ENCODE results near the gene TAS2R46. TPM values are rescaled to one million over a fixed set of nuclear protein-coding genes. Genes with fewer than 3 reads are reported as not detected.
"Not testable (repeated sequence)": the region's sequence is repeated elsewhere in the genome, so short reads cannot be mapped to it uniquely, and the experiment has no call there.

Gene TAS2R46
- polyA plus RNA-seq, 1 donor: not detected

DNA sequence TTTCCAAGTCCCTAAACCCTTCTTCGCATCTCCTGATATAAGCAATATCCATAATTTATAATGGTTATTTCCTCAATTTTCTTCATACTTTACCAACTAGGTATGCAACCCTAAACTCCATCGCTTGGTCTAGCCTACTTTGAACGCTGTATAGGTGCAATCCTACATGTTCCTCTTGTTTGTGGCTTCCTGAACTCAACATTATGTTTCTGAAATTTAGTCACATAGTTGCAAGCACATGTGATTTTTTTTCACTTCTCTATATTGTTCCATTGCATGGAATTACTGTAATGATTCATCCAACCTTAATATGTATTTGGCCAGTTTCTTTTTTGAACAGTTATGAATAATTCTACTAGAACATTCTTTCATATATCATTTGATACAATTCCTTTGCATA, 28.1 kb downstream of the TAS2R46 start:
- DNase-seq: not testable (repeated sequence)

DNA sequence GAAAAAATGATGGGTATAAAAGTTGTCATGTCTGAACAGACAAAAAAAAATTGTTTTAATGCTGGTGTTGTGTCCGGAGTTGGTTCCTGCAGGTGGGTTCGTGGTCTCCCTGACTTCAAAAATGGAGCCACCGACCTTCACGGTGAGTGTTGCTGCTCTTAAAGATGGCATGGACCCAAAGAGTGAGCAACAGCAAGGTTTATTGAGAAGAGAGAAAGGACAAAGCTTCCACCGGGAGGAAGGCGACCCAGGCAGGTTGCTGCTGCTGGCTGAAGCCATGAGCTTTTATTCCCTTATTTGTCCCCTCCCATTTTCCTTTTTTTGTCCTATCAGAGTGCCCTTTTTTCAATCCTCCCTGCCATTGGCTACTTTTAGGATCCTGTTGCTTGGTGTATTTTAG, 30.8 kb downstream of the TAS2R46 start, which contains the start of gene TAS2R31:
TSS of gene TAS2R31 (minus strand) at position 101 of the 400 bp plus-strand sequence. CDS start at position 29, 72 bp downstream.
- DNase-seq: no peak

DNA sequence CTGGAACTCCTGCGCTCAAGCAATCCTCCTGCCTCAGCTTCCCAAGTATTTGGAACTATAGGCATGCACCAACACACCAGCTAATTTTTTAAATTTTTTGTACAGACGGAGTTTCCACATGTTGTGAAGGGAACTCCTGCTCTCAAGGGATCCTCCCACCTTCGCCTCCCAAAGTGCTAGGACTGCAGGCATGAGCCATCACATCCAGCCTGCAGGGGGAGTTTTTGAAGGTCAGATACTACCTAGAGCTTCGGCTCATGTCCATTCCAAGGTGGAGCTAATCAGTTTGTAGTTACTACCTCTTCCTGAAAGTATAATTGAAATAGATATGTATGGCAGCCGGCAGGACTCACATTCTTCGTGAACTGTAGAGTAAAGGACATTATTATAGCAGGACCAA, 36.0 kb downstream of the TAS2R46 start:
- no peak for DNase-seq

- no peak for DNase-seq
Measured at GRCh38 chr12:11023387-11023786, 38.7 kb downstream of the TAS2R46 start.

DNA sequence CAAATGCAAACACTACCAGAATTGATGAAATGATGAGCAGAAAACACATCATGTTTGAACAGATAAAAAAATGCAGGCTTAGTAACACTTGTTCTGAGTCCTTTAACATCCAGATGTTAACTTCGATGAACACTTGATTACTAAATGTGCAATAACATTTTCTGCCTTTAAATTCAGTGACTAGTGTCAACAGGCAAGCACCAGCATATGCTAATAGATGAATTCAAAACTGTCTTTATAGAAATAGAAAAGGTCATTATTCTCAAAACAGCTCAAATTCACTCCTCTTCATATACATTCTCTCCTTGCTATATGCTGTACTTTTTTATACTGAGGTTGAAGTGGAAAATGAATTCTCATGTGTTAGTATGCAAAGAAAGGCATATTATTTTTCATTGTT, 39.6 kb downstream of the TAS2R46 start, which contains the start of gene TAS2R19:
TSS of gene TAS2R19 (minus strand) at position 101 of the 400 bp plus-strand sequence. CDS start at position 52, 49 bp downstream.
- no peak for DNase-seq

- no peak for DNase-seq
Measured at GRCh38 chr12:11016937-11017336, 45.2 kb downstream of the TAS2R46 start.

DNA sequence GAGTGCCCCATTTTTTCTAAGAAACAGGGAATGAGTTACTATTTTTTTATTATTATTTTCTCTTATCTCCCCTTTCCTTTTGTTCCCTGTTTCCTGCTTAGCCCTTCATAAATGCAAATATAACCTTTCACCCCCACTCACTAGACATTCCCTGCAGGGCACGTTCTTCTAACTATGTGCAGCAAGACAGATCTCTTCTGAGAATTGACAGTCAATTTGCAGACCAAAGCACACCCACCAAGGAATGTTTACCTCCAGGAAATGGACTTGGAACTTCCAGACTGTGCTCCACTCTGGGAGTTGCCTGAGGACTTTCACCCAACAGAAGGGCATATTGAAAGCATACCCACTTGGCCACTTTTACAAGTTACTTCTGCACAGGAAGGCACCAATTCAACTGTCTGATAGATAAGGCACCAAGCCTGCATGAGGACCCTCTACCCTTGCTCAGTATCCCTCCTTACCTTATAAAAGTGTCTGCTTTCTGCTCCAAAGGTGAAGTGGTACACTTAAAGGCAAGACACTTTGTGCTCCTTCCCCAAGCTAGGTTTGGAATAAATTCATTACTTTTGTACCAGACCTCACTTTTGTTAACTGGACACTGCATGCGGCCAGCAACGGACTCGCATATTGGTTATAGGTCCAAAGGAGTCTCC, 46.2 kb downstream of the TAS2R46 start:
- no peak for DNase-seq

DNA sequence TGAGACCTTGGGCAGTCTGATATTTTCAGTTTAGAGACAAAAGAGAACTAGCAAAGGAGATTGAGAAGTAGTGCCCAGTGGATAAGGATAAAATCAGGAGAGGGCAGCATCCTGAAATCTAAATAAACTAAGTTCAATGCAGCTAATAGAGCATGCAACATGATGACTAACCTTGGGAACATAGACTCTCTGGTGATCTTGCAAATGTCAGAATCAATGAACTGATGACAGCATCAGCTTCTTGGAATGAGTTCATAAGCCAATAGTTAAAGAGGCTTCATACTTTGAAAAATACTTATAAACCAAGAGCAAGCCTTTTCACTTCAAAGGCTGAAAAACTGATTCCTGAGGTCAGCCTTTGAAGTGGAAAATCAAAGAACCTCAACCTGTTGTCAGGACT, 47.9 kb downstream of the TAS2R46 start:
- DNase-seq: no peak

Other genes with a start within 250 kb of the TAS2R46 start
- gene TAS2R10, start 235.9 kb downstream of the TAS2R46 start, polyA plus RNA-seq (ENCODE audit: insufficient read length): 4.4 TPM
- gene PRR4, start 212.8 kb downstream of the TAS2R46 start, polyA plus RNA-seq (ENCODE audit: insufficient read length): 10.7 TPM
- gene PRH1, start 178.0 kb downstream of the TAS2R46 start, polyA plus RNA-seq (ENCODE audit: insufficient read length): 14.6 TPM
- 0.12 TPM for gene TAS2R13, start 152.7 kb downstream of the TAS2R46 start, polyA plus RNA-seq (ENCODE audit: insufficient read length)
- gene PRH2, start 133.1 kb downstream of the TAS2R46 start, polyA plus RNA-seq (ENCODE audit: insufficient read length): 0.50 TPM
- gene TAS2R14, start 123.0 kb downstream of the TAS2R46 start, polyA plus RNA-seq (ENCODE audit: insufficient read length): 5.3 TPM
- 0.18 TPM for gene TAS2R50, start 75.4 kb downstream of the TAS2R46 start, polyA plus RNA-seq (ENCODE audit: insufficient read length)
- 3.2 TPM for gene TAS2R20, start 64.0 kb downstream of the TAS2R46 start, polyA plus RNA-seq (ENCODE audit: insufficient read length)
- gene TAS2R19, start 39.7 kb downstream of the TAS2R46 start, polyA plus RNA-seq (ENCODE audit: insufficient read length): 1.9 TPM
- 2.2 TPM for gene TAS2R31, start 30.9 kb downstream of the TAS2R46 start, polyA plus RNA-seq (ENCODE audit: insufficient read length)
- 0.63 TPM for gene TAS2R43, start 30.0 kb upstream of the TAS2R46 start, polyA plus RNA-seq (ENCODE audit: insufficient read length)
- gene TAS2R30, start 72.3 kb upstream of the TAS2R46 start, polyA plus RNA-seq (ENCODE audit: insufficient read length): 0.52 TPM
- gene SMIM10L1, start 108.9 kb upstream of the TAS2R46 start, polyA plus RNA-seq (ENCODE audit: insufficient read length): 17.1 TPM
- gene TAS2R42, start 124.6 kb upstream of the TAS2R46 start, polyA plus RNA-seq (ENCODE audit: insufficient read length): not detected
- gene PRB3, start 207.4 kb upstream of the TAS2R46 start, polyA plus RNA-seq (ENCODE audit: insufficient read length): not detected
- gene PRB4, start 248.1 kb upstream of the TAS2R46 start, polyA plus RNA-seq (ENCODE audit: insufficient read length): not detected

All from left kidney (tissue), 2 donors.